HepG2 (cell line): Measurements from ENCODE around the gene PTPRN. TPM values are rescaled to one million over a fixed set of nuclear protein-coding genes. Genes with fewer than 3 reads are reported as not detected.
A peak's percentile ranks its signal among the peaks of the same experiment; 100 is the strongest.

Source experiments
- CBX5 ChIP-seq: sonication (generic); formaldehyde crosslinking; IDR thresholded peaks from 2 replicates; pipeline ENCODE4 v1.4.0; 2020; ENCODE audit warnings: missing genetic modification reagents, borderline replicate concordance
- HDAC6 ChIP-seq: fragments of 200-600 bp; sonication (generic); IDR thresholded peaks from 2 replicates; pipeline ENCODE4 v1.7.0; 2017; ENCODE audit warnings: mild to moderate bottlenecking, antibody characterized with exemption, low read length, low read depth
- HOXA9 ChIP-seq: sonication (generic); formaldehyde crosslinking; IDR thresholded peaks from 2 replicates; pipeline ENCODE4 v1.8.1; 2022; ENCODE audit warnings: missing genetic modification reagents, mild to moderate bottlenecking, moderate library complexity, borderline replicate concordance
- HOXD1 ChIP-seq: sonication (generic); formaldehyde crosslinking; IDR thresholded peaks from 2 replicates; pipeline ENCODE4 v1.5.0; 2020; ENCODE audit warnings: missing genetic modification reagents
- JDP2 ChIP-seq: sonication (generic); formaldehyde crosslinking; IDR thresholded peaks from 2 replicates; pipeline ENCODE4 v1.8.1; 2022; ENCODE audit warnings: missing genetic modification reagents, borderline replicate concordance
- KLF13 ChIP-seq: sonication (generic); formaldehyde crosslinking; IDR thresholded peaks from 2 replicates; pipeline ENCODE4 v1.4.0; 2020; ENCODE audit warnings: mild to moderate bottlenecking, missing genetic modification reagents
- NFKB2 ChIP-seq: sonication (generic); formaldehyde crosslinking; IDR thresholded peaks from 2 replicates; pipeline ENCODE4 v1.4.0; 2020; ENCODE audit warnings: missing genetic modification reagents, borderline replicate concordance
- PCBP2 ChIP-seq: fragments of 200-400 bp; formaldehyde crosslinking; optimal IDR thresholded peaks from 2 replicates; pipeline ENCODE3; 2018; ENCODE audit warnings: low read length, low read depth; ENCODE audit not compliant: poor library complexity, severe bottlenecking
- POLR2A ChIP-seq, 2 experiments: IDR thresholded peaks; 2 replicates each; pipeline ENCODE4 v1.6.1; 2011; ENCODE audit warnings: low read depth in 2 of 2, low read length in 2 of 2, mild to moderate bottlenecking in 1 of 2, moderate library complexity in 1 of 2; ENCODE audit not compliant: insufficient read depth in 1 of 2
- TCF12 ChIP-seq, 2 experiments: fragments of 450-650 bp in 1 of 2; sonication (generic) in 1 of 2; formaldehyde crosslinking in 1 of 2; IDR thresholded peaks; 2 replicates each; pipeline versions ENCODE4 v1.6.1 to v1.8.0; 2017 to 2022; ENCODE audit warnings: antibody characterized with exemption in 1 of 2, mild to moderate bottlenecking in 1 of 2, missing genetic modification reagents in 1 of 2, moderate library complexity in 1 of 2
- ZBTB7A ChIP-seq: sonication (generic); formaldehyde crosslinking; IDR thresholded peaks from 2 replicates; pipeline ENCODE4 v1.8.0; 2022; ENCODE audit warnings: mild to moderate bottlenecking, missing genetic modification reagents
- ZFP36 ChIP-seq: fragments of 150-350 bp; IDR thresholded peaks from 2 replicates; pipeline ENCODE4 v1.6.1; 2018; ENCODE audit warnings: borderline replicate concordance, low read length, low read depth; ENCODE audit not compliant: partially characterized antibody
- ZNF225 ChIP-seq: sonication (generic); formaldehyde crosslinking; IDR thresholded peaks from 2 replicates; pipeline ENCODE4 v1.4.0; 2020; ENCODE audit warnings: mild to moderate bottlenecking, missing genetic modification reagents
- ZNF251 ChIP-seq: sonication (generic); formaldehyde crosslinking; IDR thresholded peaks from 2 replicates; pipeline ENCODE4 v1.9.0; 2021; ENCODE audit warnings: mild to moderate bottlenecking, missing genetic modification reagents
- ZNF367 ChIP-seq: sonication (generic); formaldehyde crosslinking; IDR thresholded peaks from 2 replicates; pipeline ENCODE4 v1.4.0; 2020; ENCODE audit warnings: missing genetic modification reagents, borderline replicate concordance
- ZNF768 ChIP-seq: sonication (generic); formaldehyde crosslinking; IDR thresholded peaks from 2 replicates; pipeline ENCODE4 v1.4.0; 2020; ENCODE audit warnings: missing genetic modification reagents
- ZSCAN9 ChIP-seq: IDR thresholded peaks from 2 replicates; pipeline ENCODE4 v1.6.1; 2016; ENCODE audit warnings: borderline replicate concordance
- polyA plus RNA-seq, 8 experiments: library from polyadenylated mRNA; depleted of rRNA in 3 of 8; stranded (reverse) in 7 of 8; unstranded in 1 of 8; fragments of >200 nt; fragmentation: Illumina TruSeq in 4 of 8; extraction: Trizol in 4 of 8; gene quantifications; 2 replicates each; pipeline versions ENCODE4 v1.2.1 to v1.2.3, GENCODE V29; 2011 to 2016; ENCODE audit warnings: low read depth in 4 of 8, missing spikeins in 1 of 8, mixed read lengths in 1 of 8; ENCODE audit not compliant: insufficient read depth in 1 of 8
- total RNA-seq, 5 experiments: library from RNA; depleted of rRNA; stranded (reverse); fragments of >200 nt; fragmentation: Illumina TruSeq; extraction: Trizol; gene quantifications; 2 replicates each; pipeline ENCODE4 v1.2.3, GENCODE V29; 2016; ENCODE audit warnings: low read depth in 1 of 5
- TF ChIP-seq, protein P1 (sequence below): sonication (generic); formaldehyde crosslinking; IDR thresholded peaks from 2 replicates; pipeline ENCODE4 v1.4.0; 2020; ENCODE audit warnings: missing genetic modification reagents, mild to moderate bottlenecking, borderline replicate concordance
- TF ChIP-seq, protein P2 (sequence below): sonication (generic); formaldehyde crosslinking; IDR thresholded peaks from 2 replicates; pipeline ENCODE4 v1.4.0; 2020; ENCODE audit warnings: mild to moderate bottlenecking, low read depth, missing genetic modification reagents
- TF ChIP-seq, protein P3 (sequence below): sonication (generic); formaldehyde crosslinking; IDR thresholded peaks from 2 replicates; pipeline ENCODE4 v1.8.1; 2022; ENCODE audit warnings: mild to moderate bottlenecking, missing genetic modification reagents
- TF ChIP-seq, protein P4 (sequence below): sonication (generic); formaldehyde crosslinking; IDR thresholded peaks from 2 replicates; pipeline ENCODE4 v1.5.0; 2020; ENCODE audit warnings: missing genetic modification reagents
- TF ChIP-seq, protein P5 (sequence below): sonication (generic); formaldehyde crosslinking; IDR thresholded peaks from 2 replicates; pipeline ENCODE4 v1.5.0; 2020; ENCODE audit warnings: missing genetic modification reagents

Gene PTPRN
- total and polyA plus RNA-seq, 2 of the 13 experiments (the other 11 are each of a cell fraction or from before 2014, with no cell fraction given), result 0.26 TPM; not detected in 1

DNA sequence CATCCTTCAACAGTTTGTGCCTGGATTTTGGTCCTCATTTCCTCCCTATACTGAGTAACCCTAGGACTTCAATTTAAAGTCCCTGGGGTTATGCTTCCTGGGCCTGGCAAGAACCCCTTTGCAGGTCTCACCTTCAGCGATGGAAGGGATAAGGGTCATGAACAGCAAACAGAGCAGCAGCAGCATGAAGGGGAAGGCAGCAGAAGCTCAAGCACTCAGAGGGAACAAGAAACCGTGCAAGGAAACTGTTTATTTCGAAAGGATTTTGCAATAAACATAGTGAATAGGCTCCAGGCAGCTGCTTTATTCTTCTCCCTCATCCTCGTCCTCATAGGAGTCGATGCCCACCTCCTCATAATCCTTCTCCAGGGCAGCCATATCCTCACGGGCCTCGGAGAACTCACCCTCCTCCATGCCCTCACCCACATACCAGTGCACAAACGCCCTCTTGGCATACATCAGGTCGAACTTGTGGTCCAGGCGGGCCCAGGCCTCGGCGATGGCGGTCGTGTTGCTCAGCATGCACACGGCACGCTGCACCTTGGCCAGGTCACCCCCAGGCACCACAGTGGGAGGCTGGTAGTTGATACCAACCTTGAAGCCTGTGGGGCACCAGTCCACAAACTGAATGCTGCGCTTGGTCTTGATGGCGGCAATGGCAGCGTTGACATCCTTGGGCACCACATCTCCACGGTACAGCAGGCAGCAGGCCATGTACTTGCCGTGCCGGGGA, 59.0 kb downstream of the PTPRN start (continued):
- 0 out of 2 replicates have a peak, but pooled peaks have one; percentile 31 for TF ChIP-seq CBX5 (CRISPR knock-in tag)
- no peak for TF ChIP-seq POLR2A (IDR thresholded peaks at IDR 0.05; ENCODE audit: insufficient read depth in 1 of 2, low read depth in 2 of 2, low read length in 2 of 2)
- TF ChIP-seq, protein P1, sequence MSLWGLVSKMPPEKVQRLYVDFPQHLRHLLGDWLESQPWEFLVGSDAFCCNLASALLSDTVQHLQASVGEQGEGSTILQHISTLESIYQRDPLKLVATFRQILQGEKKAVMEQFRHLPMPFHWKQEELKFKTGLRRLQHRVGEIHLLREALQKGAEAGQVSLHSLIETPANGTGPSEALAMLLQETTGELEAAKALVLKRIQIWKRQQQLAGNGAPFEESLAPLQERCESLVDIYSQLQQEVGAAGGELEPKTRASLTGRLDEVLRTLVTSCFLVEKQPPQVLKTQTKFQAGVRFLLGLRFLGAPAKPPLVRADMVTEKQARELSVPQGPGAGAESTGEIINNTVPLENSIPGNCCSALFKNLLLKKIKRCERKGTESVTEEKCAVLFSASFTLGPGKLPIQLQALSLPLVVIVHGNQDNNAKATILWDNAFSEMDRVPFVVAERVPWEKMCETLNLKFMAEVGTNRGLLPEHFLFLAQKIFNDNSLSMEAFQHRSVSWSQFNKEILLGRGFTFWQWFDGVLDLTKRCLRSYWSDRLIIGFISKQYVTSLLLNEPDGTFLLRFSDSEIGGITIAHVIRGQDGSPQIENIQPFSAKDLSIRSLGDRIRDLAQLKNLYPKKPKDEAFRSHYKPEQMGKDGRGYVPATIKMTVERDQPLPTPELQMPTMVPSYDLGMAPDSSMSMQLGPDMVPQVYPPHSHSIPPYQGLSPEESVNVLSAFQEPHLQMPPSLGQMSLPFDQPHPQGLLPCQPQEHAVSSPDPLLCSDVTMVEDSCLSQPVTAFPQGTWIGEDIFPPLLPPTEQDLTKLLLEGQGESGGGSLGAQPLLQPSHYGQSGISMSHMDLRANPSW (CRISPR knock-in tag), result 0 out of 2 replicates have a peak, but pooled peaks have one; percentile 17
- TF ChIP-seq ZBTB7A, result no peak
- 0 out of 2 replicates have a peak, but pooled peaks have one; percentile 45 for TF ChIP-seq ZNF251 (CRISPR knock-in tag)
- TF ChIP-seq ZSCAN9 (CRISPR knock-in tag), result no peak
- TF ChIP-seq HOXD1, result no peak
- no peak for TF ChIP-seq ZNF367
- TF ChIP-seq JDP2, result no peak
- TF ChIP-seq, protein P2, sequence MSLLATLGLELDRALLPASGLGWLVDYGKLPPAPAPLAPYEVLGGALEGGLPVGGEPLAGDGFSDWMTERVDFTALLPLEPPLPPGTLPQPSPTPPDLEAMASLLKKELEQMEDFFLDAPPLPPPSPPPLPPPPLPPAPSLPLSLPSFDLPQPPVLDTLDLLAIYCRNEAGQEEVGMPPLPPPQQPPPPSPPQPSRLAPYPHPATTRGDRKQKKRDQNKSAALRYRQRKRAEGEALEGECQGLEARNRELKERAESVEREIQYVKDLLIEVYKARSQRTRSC (CRISPR knock-in tag), result peak; percentile 31; the same call in 1 of the 2 replicates
- TF ChIP-seq, protein P3, sequence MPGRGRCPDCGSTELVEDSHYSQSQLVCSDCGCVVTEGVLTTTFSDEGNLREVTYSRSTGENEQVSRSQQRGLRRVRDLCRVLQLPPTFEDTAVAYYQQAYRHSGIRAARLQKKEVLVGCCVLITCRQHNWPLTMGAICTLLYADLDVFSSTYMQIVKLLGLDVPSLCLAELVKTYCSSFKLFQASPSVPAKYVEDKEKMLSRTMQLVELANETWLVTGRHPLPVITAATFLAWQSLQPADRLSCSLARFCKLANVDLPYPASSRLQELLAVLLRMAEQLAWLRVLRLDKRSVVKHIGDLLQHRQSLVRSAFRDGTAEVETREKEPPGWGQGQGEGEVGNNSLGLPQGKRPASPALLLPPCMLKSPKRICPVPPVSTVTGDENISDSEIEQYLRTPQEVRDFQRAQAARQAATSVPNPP (CRISPR knock-in tag), result 0 out of 2 replicates have a peak, but pooled peaks have one; percentile 24
- TF ChIP-seq HDAC6, result no peak
- TF ChIP-seq ZNF768 (CRISPR knock-in tag), result no peak
- TF ChIP-seq, protein P4, sequence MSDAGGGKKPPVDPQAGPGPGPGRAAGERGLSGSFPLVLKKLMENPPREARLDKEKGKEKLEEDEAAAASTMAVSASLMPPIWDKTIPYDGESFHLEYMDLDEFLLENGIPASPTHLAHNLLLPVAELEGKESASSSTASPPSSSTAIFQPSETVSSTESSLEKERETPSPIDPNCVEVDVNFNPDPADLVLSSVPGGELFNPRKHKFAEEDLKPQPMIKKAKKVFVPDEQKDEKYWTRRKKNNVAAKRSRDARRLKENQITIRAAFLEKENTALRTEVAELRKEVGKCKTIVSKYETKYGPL (CRISPR knock-in tag), result no peak
- no peak for TF ChIP-seq TCF12 (IDR thresholded peaks at IDR 0.05)
- TF ChIP-seq TCF12 (CRISPR knock-in tag; IDR thresholded peaks at IDR 0.05), result no peak
- TF ChIP-seq NFKB2, result 0 out of 2 replicates have a peak, but pooled peaks have one; percentile 24
- TF ChIP-seq HOXA9 (CRISPR knock-in tag), result no peak
- TF ChIP-seq ZFP36, result no peak
- TF ChIP-seq PCBP2, result no peak
- TF ChIP-seq, protein P5, sequence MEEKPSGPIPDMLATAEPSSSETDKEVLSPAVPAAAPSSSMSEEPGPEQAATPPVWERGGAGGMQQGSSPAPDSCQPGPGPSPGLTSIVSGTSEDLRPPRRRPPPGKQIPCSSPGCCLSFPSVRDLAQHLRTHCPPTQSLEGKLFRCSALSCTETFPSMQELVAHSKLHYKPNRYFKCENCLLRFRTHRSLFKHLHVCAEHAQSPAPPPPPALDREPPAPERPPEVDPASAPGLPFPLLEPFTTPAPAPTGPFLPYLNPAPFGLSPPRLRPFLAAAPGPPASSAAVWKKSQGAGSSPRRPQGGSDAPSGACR (CRISPR knock-in tag), result 0 out of 2 replicates have a peak, but pooled peaks have one; percentile 32
- 0 out of 2 replicates have a peak, but pooled peaks have one; percentile 49 for TF ChIP-seq ZNF225 (CRISPR knock-in tag)
- TF ChIP-seq KLF13 (CRISPR knock-in tag), result peak; percentile 85; the same call in 1 of the 2 replicates
